Left ventricle myocardium inferior (tissue), 1 donor: ENCODE data around the gene AVPR1B. TPM values are rescaled to one million over a fixed set of nuclear protein-coding genes. Genes with fewer than 3 reads are reported as not detected.

Source experiments
- DNase-seq: peaks from one replicate; pipeline ENCODE4 v3.0.0-alpha.2; 2020
- H3K27ac ChIP-seq: fragments of 200-600 bp; replicated peaks from 2 replicates; pipeline ENCODE4 v1.8.0; 2021
- H3K27me3 ChIP-seq: fragments of 200-600 bp; 2 replicates; pipeline ENCODE4 v1.8.0; 2021; ENCODE audit warnings: low read depth
- H3K36me3 ChIP-seq: fragments of 200-600 bp; 2 replicates; pipeline ENCODE4 v1.8.0; 2021
- H3K4me1 ChIP-seq: fragments of 200-600 bp; 2 replicates; pipeline ENCODE4 v1.8.0; 2021
- H3K4me3 ChIP-seq: fragments of 200-600 bp; 2 replicates; pipeline ENCODE4 v1.8.0; 2021; ENCODE audit warnings: mild to moderate bottlenecking, moderate library complexity
- H3K9me3 ChIP-seq: fragments of 200-600 bp; replicated peaks from 2 replicates; pipeline ENCODE4 v1.8.0; 2021
- CTCF ChIP-seq: fragments of 200-600 bp; IDR thresholded peaks from 2 replicates; pipeline ENCODE4 v1.8.0; 2021; ENCODE audit warnings: antibody characterized with exemption, mild to moderate bottlenecking, borderline replicate concordance
- intact Hi-C: fragments of 100-400 bp; cut with micrococcal nuclease; formaldehyde crosslinking; loops from one replicate; pipeline ENCODE4 v1.11.0; 2022
- total RNA-seq: library from RNA; stranded (reverse); fragmentation: NEBNext Ultra II Directional; extraction: Animal tissue kit (Norgen Biotek cat#: 25700); gene quantifications from one replicate; pipeline ENCODE4 v1.2.1, GENCODE V29; 2021
- donor health status: DM: no; HTN: yes; CAD: no; lungs with severe emphysema.

The AVPR1B gene
- total RNA-seq, 1 donor from 2014 or later: not detected

- TF ChIP-seq CTCF: no peak
- H3K36me3 ChIP-seq: no peaks in the 10 kb centered on the region
- peaks cover 14% of the 10 kb centered on the region for H3K4me1 ChIP-seq
- H3K27ac ChIP-seq: no peak overlapping the region
- H3K4me3 ChIP-seq: peak overlapping the region; percentile 68
- DNase-seq: no peak
- peaks cover 17% of the 10 kb centered on the region for H3K9me3 ChIP-seq
- peaks cover 10% of the 10 kb centered on the region for H3K27me3 ChIP-seq
- intact Hi-C loops: no loop called here
Measured at GRCh38 chr1:206116873-206117150, 376 bp downstream of the AVPR1B start.

- intact Hi-C loops: no loop called here
- TF ChIP-seq CTCF: no peak
- no peak for DNase-seq
Measured at GRCh38 chr1:206116191-206116872, 856 bp downstream of the AVPR1B start.

GRCh38 chr1:206115791-206116190, 1.4 kb downstream of the AVPR1B start:
- Histone ChIP-seq H3K36me3 (no peaks in the 10 kb centered on the region), H3K4me1 (peaks cover 14% of the 10 kb centered on the region), H3K27me3 (peaks cover 10% of the 10 kb centered on the region), H3K9me3 (peaks cover 7% of the 10 kb centered on the region), H3K4me3 (no peak overlapping the region), H3K27ac (no peak overlapping the region)
- intact Hi-C loops: no loop called here
- TF ChIP-seq CTCF: no peak
- DNase-seq: no peak

More at GRCh38 chr1:206116191-206116872, 856 bp downstream of the AVPR1B start:
- H3K36me3 ChIP-seq: no peaks in the 10 kb centered on the region
- H3K27me3 ChIP-seq: peaks cover 10% of the 10 kb centered on the region
- H3K9me3 ChIP-seq: peaks cover 13% of the 10 kb centered on the region
- H3K4me1 ChIP-seq: peaks cover 14% of the 10 kb centered on the region
- no peak overlapping the region for H3K27ac ChIP-seq
- no peak overlapping the region for H3K4me3 ChIP-seq

- Histone ChIP-seq H3K4me1 (peaks cover 14% of the 10 kb centered on the region), H3K36me3 (no peaks in the 10 kb centered on the region), H3K27ac (no peak overlapping the region), H3K9me3 (no peaks in the 10 kb centered on the region), H3K4me3 (no peak overlapping the region), H3K27me3 (peaks cover 10% of the 10 kb centered on the region)
- no peak for TF ChIP-seq CTCF
- intact Hi-C loops: no loop called here
- DNase-seq: no peak
Measured at GRCh38 chr1:206114692-206115640, 2.2 kb downstream of the AVPR1B start.

GRCh38 chr1:206112600-206113301, 4.4 kb downstream of the AVPR1B start:
- H3K27ac ChIP-seq: no peak overlapping the region
- no peak for TF ChIP-seq CTCF
- H3K36me3 ChIP-seq: no peaks in the 10 kb centered on the region
- no peaks in the 10 kb centered on the region for H3K9me3 ChIP-seq
- peaks cover 5% of the 10 kb centered on the region for H3K27me3 ChIP-seq
- no peak for DNase-seq
- H3K4me1 ChIP-seq: peaks cover 10% of the 10 kb centered on the region
- H3K4me3 ChIP-seq: no peak overlapping the region
- intact Hi-C loops: no loop called here
